GM23338 (cell line): ENCODE measurements around the gene SPRR1B. TPM values are rescaled to one million over a fixed set of nuclear protein-coding genes. Genes with fewer than 3 reads are reported as not detected.

ENCODE experiments used
- ATAC-seq: fragments of 200-7000 bp; cut with Tn5 transposase; 3 replicates; pipeline ENCODE4 v1.9.1; 2020
- DNase-seq: peaks from one replicate; pipeline ENCODE4 v3.0.0-alpha.2; 2015; ENCODE audit warnings: low spot score
- H2AFZ ChIP-seq: fragments of 200-600 bp; sonication (generic); 2 replicates; pipeline ENCODE4 v1.8.0; 2016; ENCODE audit warnings: antibody characterized with exemption, mild to moderate bottlenecking, moderate library complexity
- H3F3A ChIP-seq: fragments of 200-600 bp; sonication (generic); replicated peaks from 2 replicates; pipeline ENCODE4 v1.8.0; 2017; ENCODE audit warnings: antibody characterized with exemption, mixed run types, low read depth
- H3K27ac ChIP-seq: fragments of 200-600 bp; sonication (generic); 2 replicates; pipeline ENCODE4 v1.6.1; 2016; ENCODE audit warnings: low read depth
- H3K27me3 ChIP-seq: fragments of 200-600 bp; sonication (generic); 2 replicates; pipeline ENCODE4 v1.8.0; 2016; ENCODE audit warnings: mild to moderate bottlenecking, mixed run types, moderate library complexity; ENCODE audit not compliant: insufficient read depth
- H3K36me3 ChIP-seq: fragments of 200-600 bp; sonication (generic); 2 replicates; pipeline ENCODE4 v1.8.0; 2016; ENCODE audit warnings: mild to moderate bottlenecking; ENCODE audit not compliant: insufficient read depth
- H3K4me1 ChIP-seq: fragments of 200-600 bp; sonication (generic); 2 replicates; pipeline ENCODE4 v1.8.0; 2016; ENCODE audit warnings: mild to moderate bottlenecking, moderate library complexity; ENCODE audit not compliant: insufficient read depth
- H3K4me2 ChIP-seq: fragments of 200-600 bp; sonication (generic); 2 replicates; pipeline ENCODE4 v1.7.1; 2017; ENCODE audit warnings: mixed run types
- H3K4me3 ChIP-seq: fragments of 200-600 bp; sonication (generic); 2 replicates; pipeline ENCODE4 v1.6.1; 2016; ENCODE audit warnings: mixed run types
- H3K79me2 ChIP-seq: fragments of 200-600 bp; sonication (generic); replicated peaks from 2 replicates; pipeline ENCODE4 v1.8.0; 2017; ENCODE audit warnings: mild to moderate bottlenecking; ENCODE audit not compliant: insufficient read depth
- H3K9me2 ChIP-seq: fragments of 200-600 bp; sonication (generic); 2 replicates; pipeline ENCODE4 v1.8.0; 2017; ENCODE audit not compliant: insufficient read depth
- H4K20me1 ChIP-seq: fragments of 200-600 bp; sonication (generic); replicated peaks from 2 replicates; pipeline ENCODE4 v1.8.0; 2017; ENCODE audit warnings: mild to moderate bottlenecking; ENCODE audit not compliant: insufficient read depth
- H3K27ac Mint-ChIP-seq: 2 replicates; pipeline ENCODE4 v1.8.0; 2020; ENCODE audit warnings: inconsistent platforms, mild to moderate bottlenecking, moderate library complexity, mixed read lengths
- H3K27me3 Mint-ChIP-seq: 3 replicates; pipeline ENCODE4 v1.8.0; 2022; ENCODE audit warnings: low read depth, mild to moderate bottlenecking, moderate library complexity, mixed read lengths, inconsistent platforms; ENCODE audit not compliant: insufficient read depth, poor library complexity
- H3K36me3 Mint-ChIP-seq: 3 replicates; pipeline ENCODE4 v1.8.0; 2021; ENCODE audit warnings: low read depth, mild to moderate bottlenecking, inconsistent platforms, moderate library complexity, mixed read lengths
- H3K4me1 Mint-ChIP-seq: 3 replicates; pipeline ENCODE4 v1.8.0; 2020; ENCODE audit warnings: mild to moderate bottlenecking, inconsistent platforms, mixed read lengths
- H3K4me3 Mint-ChIP-seq: 3 replicates; pipeline ENCODE4 v1.8.0; 2021; ENCODE audit warnings: moderate library complexity, mild to moderate bottlenecking, inconsistent platforms, mixed read lengths
- H3K9me3 Mint-ChIP-seq: 3 replicates; pipeline ENCODE4 v1.8.0; 2020; ENCODE audit warnings: moderate library complexity, mild to moderate bottlenecking, inconsistent platforms, mixed read lengths
- CREB1 ChIP-seq: fragments of 250-450 bp; sonication (Bioruptor Pico); IDR thresholded peaks from 2 replicates; pipeline ENCODE4 v1.5.0; 2020; ENCODE audit warnings: low read depth, mild to moderate bottlenecking, moderate library complexity
- EZH2 ChIP-seq: fragments of 200-600 bp; sonication (generic); IDR thresholded peaks from one replicate; pipeline ENCODE4 v1.8.0; 2017; ENCODE audit warnings: antibody characterized with exemption, mild to moderate bottlenecking, low read depth; ENCODE audit not compliant: unreplicated experiment
- JUNB ChIP-seq: IDR thresholded peaks from one replicate; pipeline ENCODE4 v1.6.1; 2016; ENCODE audit warnings: antibody characterized with exemption; ENCODE audit not compliant: unreplicated experiment
- POLR2AphosphoS5 ChIP-seq: IDR thresholded peaks from 2 replicates; pipeline ENCODE4 v1.6.1; 2016; ENCODE audit warnings: antibody characterized with exemption, low read depth
- STAT1 ChIP-seq: IDR thresholded peaks from one replicate; pipeline ENCODE4 v1.6.1; 2016; ENCODE audit warnings: antibody characterized with exemption; ENCODE audit not compliant: unreplicated experiment
- ZNF331 ChIP-seq: fragments of 250-450 bp; sonication (Bioruptor Pico); IDR thresholded peaks from 2 replicates; pipeline ENCODE4 v1.5.0; 2020; ENCODE audit warnings: low read depth, mild to moderate bottlenecking, moderate library complexity
- polyA plus RNA-seq: library from polyadenylated mRNA; unstranded; fragments of >200 nt; fragmentation: Nextera tagmentation; extraction: Ambion mirVana; gene quantifications from 2 replicates; pipeline ENCODE4 v1.2.1, GENCODE V29; 2016
- total RNA-seq: library from RNA; depleted of rRNA; stranded (reverse); fragments of >200 nt; shearing (Covaris generic); gene quantifications from 2 replicates; pipeline ENCODE4 v1.2.3, GENCODE V29; 2014
- TF ChIP-seq, protein P1 (sequence below): IDR thresholded peaks from 2 replicates; pipeline ENCODE4 v1.6.1; 2016; ENCODE audit warnings: antibody characterized with exemption
- TF ChIP-seq, protein P2 (sequence below): fragments of 250-450 bp; sonication (Bioruptor Pico); IDR thresholded peaks from 2 replicates; pipeline ENCODE4 v1.5.0; 2020; ENCODE audit warnings: mild to moderate bottlenecking, moderate library complexity
- TF ChIP-seq, protein P3 (sequence below), 2 experiments: fragments of 200-600 bp in 1 of 2; sonication (generic) in 1 of 2; conservative IDR thresholded peaks; 2 replicates each; pipeline versions ENCODE4 v1.5.1 to v1.6.1; 2016 to 2017; ENCODE audit warnings: antibody characterized with exemption in 2 of 2, low read depth in 2 of 2, mild to moderate bottlenecking in 2 of 2, moderate library complexity in 1 of 2

SPRR1B gene
- total and polyA plus RNA-seq, 2 experiments from 2014 or later = not detected

DNA sequence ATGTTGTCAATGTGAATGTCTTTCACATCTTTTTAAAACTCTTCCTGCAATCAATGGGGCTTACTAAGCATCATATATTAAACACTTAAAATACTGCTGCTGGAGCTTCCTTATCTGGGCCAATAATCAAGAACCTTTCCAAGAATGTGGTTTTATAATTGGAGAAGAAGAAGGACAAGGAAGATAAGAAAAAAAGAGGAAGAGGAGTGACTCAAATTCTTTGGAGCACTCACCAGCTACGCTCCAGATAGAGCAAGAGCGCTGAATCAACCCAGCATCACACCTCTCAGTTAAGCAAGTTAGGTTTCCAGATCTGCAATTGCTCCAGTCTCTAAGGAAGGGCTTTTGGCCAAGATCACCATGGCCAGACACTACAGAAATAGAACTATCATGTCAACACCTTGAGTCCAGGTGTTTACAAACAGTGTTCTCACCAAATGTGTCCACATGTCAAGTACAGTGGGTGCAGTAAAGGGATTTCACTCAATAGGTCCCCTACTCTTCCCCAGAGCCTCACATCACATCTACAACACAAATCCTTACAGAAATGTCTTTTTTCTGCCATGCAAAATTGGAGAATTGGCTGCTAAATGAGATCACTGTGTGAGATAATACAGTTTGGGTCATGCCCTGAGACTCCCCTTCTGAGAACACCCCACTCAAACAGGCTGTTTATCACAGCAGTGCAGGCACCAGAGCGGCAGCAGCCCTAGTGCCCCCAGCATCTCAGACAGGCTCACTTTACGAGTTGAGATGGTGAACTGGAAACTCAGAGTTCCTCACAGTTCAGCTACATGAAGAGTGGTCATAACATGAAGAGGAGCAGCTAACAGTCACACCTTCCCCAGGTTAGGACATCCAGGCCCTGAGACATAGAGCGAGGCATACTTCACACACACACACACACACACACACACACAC is 42.1 kb downstream of the SPRR1B start (continued):
- TF ChIP-seq POLR2AphosphoS5 = no peak
- TF ChIP-seq STAT1 = no peak
- no peak for TF ChIP-seq EZH2
- TF ChIP-seq, protein P1, sequence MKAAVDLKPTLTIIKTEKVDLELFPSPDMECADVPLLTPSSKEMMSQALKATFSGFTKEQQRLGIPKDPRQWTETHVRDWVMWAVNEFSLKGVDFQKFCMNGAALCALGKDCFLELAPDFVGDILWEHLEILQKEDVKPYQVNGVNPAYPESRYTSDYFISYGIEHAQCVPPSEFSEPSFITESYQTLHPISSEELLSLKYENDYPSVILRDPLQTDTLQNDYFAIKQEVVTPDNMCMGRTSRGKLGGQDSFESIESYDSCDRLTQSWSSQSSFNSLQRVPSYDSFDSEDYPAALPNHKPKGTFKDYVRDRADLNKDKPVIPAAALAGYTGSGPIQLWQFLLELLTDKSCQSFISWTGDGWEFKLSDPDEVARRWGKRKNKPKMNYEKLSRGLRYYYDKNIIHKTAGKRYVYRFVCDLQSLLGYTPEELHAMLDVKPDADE = no peak

DNA sequence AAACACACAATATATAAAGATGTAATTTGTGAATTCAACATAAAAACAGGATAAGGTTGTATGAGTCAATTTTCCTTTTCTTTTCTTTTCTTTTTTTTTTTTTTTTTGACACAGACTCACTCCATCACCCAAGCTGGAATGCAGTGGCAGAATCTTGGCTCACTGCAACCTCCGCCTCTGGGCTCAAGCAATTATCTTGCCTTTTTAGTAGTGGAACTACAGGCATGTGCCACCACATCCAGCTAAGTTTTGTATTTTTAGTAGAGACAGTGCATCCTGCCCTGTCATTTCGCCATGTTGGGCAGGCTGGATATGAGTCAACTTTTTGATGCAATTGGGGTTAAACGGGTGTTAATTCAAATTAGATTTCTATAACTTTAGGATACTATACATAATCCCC is 50.7 kb downstream of the SPRR1B start:
- no peak overlapping the region for H3K27ac ChIP-seq
- H3K4me3 Mint-ChIP-seq = no peak overlapping the region
- no peak for ATAC-seq
- H3K79me2 ChIP-seq = no peaks in the 10 kb centered on the region
- H3K4me2 ChIP-seq = no peak overlapping the region
- H3K9me2 ChIP-seq = no peaks in the 10 kb centered on the region
- peaks cover 9% of the 10 kb centered on the region; the same call in 2 of the 3 replicates for H3K4me1 Mint-ChIP-seq
- H3K27me3 ChIP-seq = no peaks in the 10 kb centered on the region
- H4K20me1 ChIP-seq = no peaks in the 10 kb centered on the region
- no peak overlapping the region for H3K4me3 ChIP-seq
- H3K27ac Mint-ChIP-seq = no peak overlapping the region
- no peaks in the 10 kb centered on the region for H3K36me3 ChIP-seq
- no peaks in the 10 kb centered on the region for H3K4me1 ChIP-seq
- TF ChIP-seq, protein P2, sequence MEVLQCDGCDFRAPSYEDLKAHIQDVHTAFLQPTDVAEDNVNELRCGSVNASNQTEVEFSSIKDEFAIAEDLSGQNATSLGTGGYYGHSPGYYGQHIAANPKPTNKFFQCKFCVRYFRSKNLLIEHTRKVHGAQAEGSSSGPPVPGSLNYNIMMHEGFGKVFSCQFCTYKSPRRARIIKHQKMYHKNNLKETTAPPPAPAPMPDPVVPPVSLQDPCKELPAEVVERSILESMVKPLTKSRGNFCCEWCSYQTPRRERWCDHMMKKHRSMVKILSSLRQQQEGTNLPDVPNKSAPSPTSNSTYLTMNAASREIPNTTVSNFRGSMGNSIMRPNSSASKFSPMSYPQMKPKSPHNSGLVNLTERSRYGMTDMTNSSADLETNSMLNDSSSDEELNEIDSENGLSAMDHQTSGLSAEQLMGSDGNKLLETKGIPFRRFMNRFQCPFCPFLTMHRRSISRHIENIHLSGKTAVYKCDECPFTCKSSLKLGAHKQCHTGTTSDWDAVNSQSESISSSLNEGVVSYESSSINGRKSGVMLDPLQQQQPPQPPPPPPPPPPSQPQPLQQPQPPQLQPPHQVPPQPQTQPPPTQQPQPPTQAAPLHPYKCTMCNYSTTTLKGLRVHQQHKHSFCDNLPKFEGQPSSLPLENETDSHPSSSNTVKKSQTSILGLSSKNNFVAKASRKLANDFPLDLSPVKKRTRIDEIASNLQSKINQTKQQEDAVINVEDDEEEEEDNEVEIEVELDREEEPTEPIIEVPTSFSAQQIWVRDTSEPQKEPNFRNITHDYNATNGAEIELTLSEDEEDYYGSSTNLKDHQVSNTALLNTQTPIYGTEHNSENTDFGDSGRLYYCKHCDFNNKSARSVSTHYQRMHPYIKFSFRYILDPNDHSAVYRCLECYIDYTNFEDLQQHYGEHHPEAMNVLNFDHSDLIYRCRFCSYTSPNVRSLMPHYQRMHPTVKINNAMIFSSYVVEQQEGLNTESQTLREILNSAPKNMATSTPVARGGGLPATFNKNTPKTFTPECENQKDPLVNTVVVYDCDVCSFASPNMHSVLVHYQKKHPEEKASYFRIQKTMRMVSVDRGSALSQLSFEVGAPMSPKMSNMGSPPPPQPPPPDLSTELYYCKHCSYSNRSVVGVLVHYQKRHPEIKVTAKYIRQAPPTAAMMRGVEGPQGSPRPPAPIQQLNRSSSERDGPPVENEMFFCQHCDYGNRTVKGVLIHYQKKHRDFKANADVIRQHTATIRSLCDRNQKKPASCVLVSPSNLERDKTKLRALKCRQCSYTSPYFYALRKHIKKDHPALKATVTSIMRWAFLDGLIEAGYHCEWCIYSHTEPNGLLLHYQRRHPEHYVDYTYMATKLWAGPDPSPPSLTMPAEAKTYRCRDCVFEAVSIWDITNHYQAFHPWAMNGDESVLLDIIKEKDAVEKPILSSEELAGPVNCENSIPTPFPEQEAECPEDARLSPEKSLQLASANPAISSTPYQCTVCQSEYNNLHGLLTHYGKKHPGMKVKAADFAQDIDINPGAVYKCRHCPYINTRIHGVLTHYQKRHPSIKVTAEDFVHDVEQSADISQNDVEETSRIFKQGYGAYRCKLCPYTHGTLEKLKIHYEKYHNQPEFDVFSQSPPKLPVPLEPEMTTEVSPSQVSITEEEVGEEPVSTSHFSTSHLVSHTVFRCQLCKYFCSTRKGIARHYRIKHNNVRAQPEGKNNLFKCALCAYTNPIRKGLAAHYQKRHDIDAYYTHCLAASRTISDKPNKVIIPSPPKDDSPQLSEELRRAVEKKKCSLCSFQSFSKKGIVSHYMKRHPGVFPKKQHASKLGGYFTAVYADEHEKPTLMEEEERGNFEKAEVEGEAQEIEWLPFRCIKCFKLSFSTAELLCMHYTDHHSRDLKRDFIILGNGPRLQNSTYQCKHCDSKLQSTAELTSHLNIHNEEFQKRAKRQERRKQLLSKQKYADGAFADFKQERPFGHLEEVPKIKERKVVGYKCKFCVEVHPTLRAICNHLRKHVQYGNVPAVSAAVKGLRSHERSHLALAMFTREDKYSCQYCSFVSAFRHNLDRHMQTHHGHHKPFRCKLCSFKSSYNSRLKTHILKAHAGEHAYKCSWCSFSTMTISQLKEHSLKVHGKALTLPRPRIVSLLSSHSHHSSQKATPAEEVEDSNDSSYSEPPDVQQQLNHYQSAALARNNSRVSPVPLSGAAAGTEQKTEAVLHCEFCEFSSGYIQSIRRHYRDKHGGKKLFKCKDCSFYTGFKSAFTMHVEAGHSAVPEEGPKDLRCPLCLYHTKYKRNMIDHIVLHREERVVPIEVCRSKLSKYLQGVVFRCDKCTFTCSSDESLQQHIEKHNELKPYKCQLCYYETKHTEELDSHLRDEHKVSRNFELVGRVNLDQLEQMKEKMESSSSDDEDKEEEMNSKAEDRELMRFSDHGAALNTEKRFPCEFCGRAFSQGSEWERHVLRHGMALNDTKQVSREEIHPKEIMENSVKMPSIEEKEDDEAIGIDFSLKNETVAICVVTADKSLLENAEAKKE (CRISPR knock-in tag) = no peak
- TF ChIP-seq JUNB = no peak
- no peak for TF ChIP-seq CREB1 (CRISPR knock-in tag)
- TF ChIP-seq, protein P3, sequence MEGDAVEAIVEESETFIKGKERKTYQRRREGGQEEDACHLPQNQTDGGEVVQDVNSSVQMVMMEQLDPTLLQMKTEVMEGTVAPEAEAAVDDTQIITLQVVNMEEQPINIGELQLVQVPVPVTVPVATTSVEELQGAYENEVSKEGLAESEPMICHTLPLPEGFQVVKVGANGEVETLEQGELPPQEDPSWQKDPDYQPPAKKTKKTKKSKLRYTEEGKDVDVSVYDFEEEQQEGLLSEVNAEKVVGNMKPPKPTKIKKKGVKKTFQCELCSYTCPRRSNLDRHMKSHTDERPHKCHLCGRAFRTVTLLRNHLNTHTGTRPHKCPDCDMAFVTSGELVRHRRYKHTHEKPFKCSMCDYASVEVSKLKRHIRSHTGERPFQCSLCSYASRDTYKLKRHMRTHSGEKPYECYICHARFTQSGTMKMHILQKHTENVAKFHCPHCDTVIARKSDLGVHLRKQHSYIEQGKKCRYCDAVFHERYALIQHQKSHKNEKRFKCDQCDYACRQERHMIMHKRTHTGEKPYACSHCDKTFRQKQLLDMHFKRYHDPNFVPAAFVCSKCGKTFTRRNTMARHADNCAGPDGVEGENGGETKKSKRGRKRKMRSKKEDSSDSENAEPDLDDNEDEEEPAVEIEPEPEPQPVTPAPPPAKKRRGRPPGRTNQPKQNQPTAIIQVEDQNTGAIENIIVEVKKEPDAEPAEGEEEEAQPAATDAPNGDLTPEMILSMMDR (conservative IDR thresholded peaks at IDR 0.05; ENCODE audit: low read depth in 2 of 2) = no peak
- no peak for TF ChIP-seq ZNF331 (CRISPR knock-in tag)
- H3F3A ChIP-seq = no peaks in the 10 kb centered on the region
- H2AFZ ChIP-seq = no peak overlapping the region
- DNase-seq = no peak
- no peaks in the 10 kb centered on the region for H3K27me3 Mint-ChIP-seq
- peaks cover 11% of the 10 kb centered on the region for H3K36me3 Mint-ChIP-seq
- peaks cover 20% of the 10 kb centered on the region for H3K9me3 Mint-ChIP-seq
